Raji (cell line): ENCODE measurements around the gene ATP6V1E1.

Experiments
- POLR2A ChIP-seq: IDR thresholded peaks from 2 replicates; pipeline ENCODE4 v1.6.1; 2011; ENCODE audit warnings: low read depth, low read length, control low read depth; ENCODE audit not compliant: insufficient read depth

ATP6V1E1 gene

GRCh38 chr22:17597217-17597616 is 31.3 kb downstream of the ATP6V1E1 start:
- TF ChIP-seq POLR2A = no peak

GRCh38 chr22:17596226-17596625 is 32.3 kb downstream of the ATP6V1E1 start:
- TF ChIP-seq POLR2A = no peak

- no peak for TF ChIP-seq POLR2A
These were observed 36.3 kb downstream of the ATP6V1E1 start for GRCh38 chr22:17592201-17592600.

- TF ChIP-seq POLR2A = no peak
These were observed 38.0 kb downstream of the ATP6V1E1 start for GRCh38 chr22:17590586-17590985.

GRCh38 chr22:17589810-17590375 is 38.7 kb downstream of the ATP6V1E1 start:
- no peak for TF ChIP-seq POLR2A

- no peak for TF ChIP-seq POLR2A
These were observed 39.9 kb downstream of the ATP6V1E1 start for GRCh38 chr22:17588606-17589005.

GRCh38 chr22:17587629-17588028 is 40.9 kb downstream of the ATP6V1E1 start:
- TF ChIP-seq POLR2A = no peak

- no peak for TF ChIP-seq POLR2A
These were observed 41.6 kb downstream of the ATP6V1E1 start for GRCh38 chr22:17586831-17587440.

GRCh38 chr22:17583151-17583550 is 45.4 kb downstream of the ATP6V1E1 start:
- no peak for TF ChIP-seq POLR2A

GRCh38 chr22:17581631-17582030 is 46.9 kb downstream of the ATP6V1E1 start:
- no peak for TF ChIP-seq POLR2A

GRCh38 chr22:17581056-17581455 is 47.5 kb downstream of the ATP6V1E1 start:
- TF ChIP-seq POLR2A = no peak

- TF ChIP-seq POLR2A = no peak
These were observed 48.0 kb downstream of the ATP6V1E1 start for GRCh38 chr22:17580441-17581031.

- TF ChIP-seq POLR2A = no peak
These were observed 49.0 kb downstream of the ATP6V1E1 start for GRCh38 chr22:17579535-17579981.

GRCh38 chr22:17578136-17578754 is 50.3 kb downstream of the ATP6V1E1 start:
- no peak for TF ChIP-seq POLR2A

- TF ChIP-seq POLR2A = no peak
These were observed 52.1 kb downstream of the ATP6V1E1 start for GRCh38 chr22:17576470-17576869.

GRCh38 chr22:17575681-17576080 is 52.9 kb downstream of the ATP6V1E1 start:
- no peak for TF ChIP-seq POLR2A
